ENCODE measurements around the gene KIAA1328. TPM values are rescaled to one million over a fixed set of nuclear protein-coding genes. Genes with fewer than 3 reads are reported as not detected.

The KIAA1328 gene
- total RNA-seq, 1 experiment from 2014 or later = 6.2 TPM

- ChIA-PET CTCF (no interaction called here), POLR2A (no interaction called here)
- no TSS peak for BruUV-seq (replicated peaks)
- H3K27me3 ChIP-seq (ENCODE audit: control insufficient read depth, insufficient read depth, low read length) = no peaks in the 10 kb centered on the region
- DNase-seq (ENCODE audit: low read depth, low spot score) (no peak), ATAC-seq (no peak)
- H3K36me3 ChIP-seq (ENCODE audit: control insufficient read depth, insufficient read depth, low read length) = no peaks in the 10 kb centered on the region
- no peaks in the 10 kb centered on the region for H3K9me3 ChIP-seq (ENCODE audit: control insufficient read depth, insufficient read depth, low read depth, low read length)
- TF ChIP-seq POLR2AphosphoS5 (IDR thresholded peaks at IDR 0.05; ENCODE audit: low read depth, low read length) = no peak
- no peak for TF ChIP-seq TCF7L2 (IDR thresholded peaks at IDR 0.05; ENCODE audit: low read depth, low read length)
- no peak for TF ChIP-seq CTCF (IDR thresholded peaks at IDR 0.05)
- TF ChIP-seq REST (IDR thresholded peaks at IDR 0.05; ENCODE audit: insufficient read depth in 1 of 2, low read depth in 2 of 2, low read length in 1 of 2) = no peak
- no peak for TF ChIP-seq SIN3A (IDR thresholded peaks at IDR 0.05; ENCODE audit: borderline replicate concordance, insufficient read depth, low read depth, low read length)
- in situ Hi-C loops (cut with HindIII; ENCODE audit: low pct_unique_long_range_greater_than_20kb, low sequenced_read_pairs) (no loop called here), intact Hi-C loops (cut with micrococcal nuclease; ENCODE audit: unreplicated experiment) (no loop called here)
- H3K27ac ChIP-seq (ENCODE audit: low read length) = no peak overlapping the region
- H3K4me3 ChIP-seq (ENCODE audit: low read depth in 2 of 2, low read length in 2 of 2) = no peak overlapping the region
- no peaks in the 10 kb centered on the region for H3K4me1 ChIP-seq (ENCODE audit: control insufficient read depth, insufficient read depth, low read length)
Measured at GRCh38 chr18:36867056-36867455, 38.1 kb downstream of the KIAA1328 start.

GRCh38 chr18:36871801-36872200 lies 42.9 kb downstream of the KIAA1328 start:
- Histone ChIP-seq H3K4me3 (ENCODE audit: low read depth in 2 of 2, low read length in 2 of 2) (no peak overlapping the region), H3K36me3 (ENCODE audit: control insufficient read depth, insufficient read depth, low read length) (no peaks in the 10 kb centered on the region), H3K4me1 (ENCODE audit: control insufficient read depth, insufficient read depth, low read length) (no peaks in the 10 kb centered on the region), H3K9me3 (ENCODE audit: control insufficient read depth, insufficient read depth, low read depth, low read length) (no peaks in the 10 kb centered on the region), H3K27me3 (ENCODE audit: control insufficient read depth, insufficient read depth, low read length) (no peaks in the 10 kb centered on the region), H3K27ac (ENCODE audit: low read length) (no peak overlapping the region)
- no peak for TF ChIP-seq CTCF (IDR thresholded peaks at IDR 0.05)
- TF ChIP-seq REST (IDR thresholded peaks at IDR 0.05; ENCODE audit: insufficient read depth in 1 of 2, low read depth in 2 of 2, low read length in 1 of 2) = no peak
- no peak for TF ChIP-seq POLR2AphosphoS5 (IDR thresholded peaks at IDR 0.05; ENCODE audit: low read depth, low read length)
- TF ChIP-seq TCF7L2 (IDR thresholded peaks at IDR 0.05; ENCODE audit: low read depth, low read length) = no peak
- no peak for TF ChIP-seq SIN3A (IDR thresholded peaks at IDR 0.05; ENCODE audit: borderline replicate concordance, insufficient read depth, low read depth, low read length)
- no peak for ATAC-seq
- no peak for DNase-seq (ENCODE audit: low read depth, low spot score)
- intact Hi-C loops (cut with micrococcal nuclease; ENCODE audit: unreplicated experiment) (no loop called here), in situ Hi-C loops (cut with HindIII; ENCODE audit: low pct_unique_long_range_greater_than_20kb, low sequenced_read_pairs) (no loop called here)
- BruUV-seq (replicated peaks) = no TSS peak
- CTCF ChIA-PET = no interaction called here
- POLR2A ChIA-PET = no interaction called here
